ENCODE measurements around the gene SPP1. TPM values are rescaled to one million over a fixed set of nuclear protein-coding genes. Genes with fewer than 3 reads are reported as not detected.

Gene SPP1
- total RNA-seq: 10 to 100 TPM in 2 of 4 donors, 1 to 10 TPM in 1, not detected in 1; 4.3 to 31.2 (median 19.3) TPM

- no peak within 1 kb of the TSS for H3K4me3 ChIP-seq
- H3K4me1 ChIP-seq: no peaks in the 10 kb centered on the region
- no peak for DNase-seq
- no peak for TF ChIP-seq POLR2A (IDR thresholded peaks at IDR 0.05)
- no peak for TF ChIP-seq CTCF (IDR thresholded peaks at IDR 0.05)
- H3K9me3 ChIP-seq: no peaks in the 10 kb centered on the region
- no peak within 1 kb of the TSS for H3K27ac ChIP-seq
- no peaks in the 10 kb centered on the region for H3K27me3 ChIP-seq
- H3K36me3 ChIP-seq: no peaks in the 10 kb centered on the region
These were observed at the start of gene SPP1 for GRCh38 chr4:87975466-87975865. TSS of gene SPP1 (plus strand) at chr4:87975714. CDS start at chr4:87976896, 1,182 bp downstream.

- no peaks in the 10 kb centered on the region for H3K36me3 ChIP-seq
- no peaks in the 10 kb centered on the region for H3K4me1 ChIP-seq
- H3K9me3 ChIP-seq: no peaks in the 10 kb centered on the region
- DNase-seq: no peak
- TF ChIP-seq CTCF (IDR thresholded peaks at IDR 0.05): no peak
- no peak for TF ChIP-seq POLR2A (IDR thresholded peaks at IDR 0.05)
- H3K27ac ChIP-seq: no peak overlapping the region
- no peak overlapping the region for H3K4me3 ChIP-seq
- no peaks in the 10 kb centered on the region for H3K27me3 ChIP-seq
These were observed 48.9 kb upstream of the SPP1 start for GRCh38 chr4:87926554-87927098.

- Histone ChIP-seq H3K4me3 (no peak overlapping the region), H3K4me1 (no peaks in the 10 kb centered on the region), H3K27ac (no peak overlapping the region), H3K27me3 (no peaks in the 10 kb centered on the region), H3K36me3 (no peaks in the 10 kb centered on the region), H3K9me3 (no peaks in the 10 kb centered on the region)
- no peak for TF ChIP-seq CTCF (IDR thresholded peaks at IDR 0.05)
- TF ChIP-seq POLR2A (IDR thresholded peaks at IDR 0.05): no peak
- DNase-seq: no peak
These were observed 44.9 kb upstream of the SPP1 start for GRCh38 chr4:87930629-87931028.

- Histone ChIP-seq H3K27me3 (no peaks in the 10 kb centered on the region), H3K4me1 (no peaks in the 10 kb centered on the region), H3K36me3 (no peaks in the 10 kb centered on the region), H3K9me3 (no peaks in the 10 kb centered on the region), H3K4me3 (no peak overlapping the region), H3K27ac (no peak overlapping the region)
- no peak for DNase-seq
- TF ChIP-seq POLR2A (IDR thresholded peaks at IDR 0.05) (no peak), CTCF (IDR thresholded peaks at IDR 0.05) (no peak)
These were observed 43.6 kb upstream of the SPP1 start for GRCh38 chr4:87931932-87932331.

- H3K36me3 ChIP-seq: no peaks in the 10 kb centered on the region
- H3K4me3 ChIP-seq: no peak overlapping the region
- no peak for DNase-seq
- no peaks in the 10 kb centered on the region for H3K4me1 ChIP-seq
- no peaks in the 10 kb centered on the region for H3K27me3 ChIP-seq
- no peak overlapping the region for H3K27ac ChIP-seq
- H3K9me3 ChIP-seq: no peaks in the 10 kb centered on the region
- TF ChIP-seq CTCF (IDR thresholded peaks at IDR 0.05): no peak
- no peak for TF ChIP-seq POLR2A (IDR thresholded peaks at IDR 0.05)
These were observed 42.8 kb upstream of the SPP1 start for GRCh38 chr4:87932718-87933141.

GRCh38 chr4:87933337-87933736, 42.2 kb upstream of the SPP1 start:
- Histone ChIP-seq H3K36me3 (no peaks in the 10 kb centered on the region), H3K9me3 (no peaks in the 10 kb centered on the region), H3K4me1 (no peaks in the 10 kb centered on the region), H3K4me3 (no peak overlapping the region), H3K27me3 (no peaks in the 10 kb centered on the region), H3K27ac (no peak overlapping the region)
- no peak for DNase-seq
- TF ChIP-seq CTCF (IDR thresholded peaks at IDR 0.05) (no peak), POLR2A (IDR thresholded peaks at IDR 0.05) (no peak)

Measured in Peyer's patch (tissue), 4 donors.